Tibial nerve (tissue), 3 donors: Measurements from ENCODE around the gene C1orf159.

Experiments used
- POLR2A ChIP-seq, 2 donors: fragments of 450-650 bp; IDR thresholded peaks; one replicate each; pipeline ENCODE4 v1.6.1; 2017; ENCODE audit warnings: antibody characterized with exemption in 2 of 2, mild to moderate bottlenecking in 2 of 2, moderate library complexity in 2 of 2
- TF ChIP-seq, protein P1 (sequence below), 5 experiments: fragments of 200-600 bp in 3 of 5; fragments of 450-650 bp in 2 of 5; sonication (generic) in 3 of 5; IDR thresholded peaks; one replicate each; pipeline ENCODE4 v1.5.1; 2016 to 2019; ENCODE audit warnings: antibody characterized with exemption in 5 of 5, mild to moderate bottlenecking in 3 of 5, moderate library complexity in 2 of 5

DNA sequence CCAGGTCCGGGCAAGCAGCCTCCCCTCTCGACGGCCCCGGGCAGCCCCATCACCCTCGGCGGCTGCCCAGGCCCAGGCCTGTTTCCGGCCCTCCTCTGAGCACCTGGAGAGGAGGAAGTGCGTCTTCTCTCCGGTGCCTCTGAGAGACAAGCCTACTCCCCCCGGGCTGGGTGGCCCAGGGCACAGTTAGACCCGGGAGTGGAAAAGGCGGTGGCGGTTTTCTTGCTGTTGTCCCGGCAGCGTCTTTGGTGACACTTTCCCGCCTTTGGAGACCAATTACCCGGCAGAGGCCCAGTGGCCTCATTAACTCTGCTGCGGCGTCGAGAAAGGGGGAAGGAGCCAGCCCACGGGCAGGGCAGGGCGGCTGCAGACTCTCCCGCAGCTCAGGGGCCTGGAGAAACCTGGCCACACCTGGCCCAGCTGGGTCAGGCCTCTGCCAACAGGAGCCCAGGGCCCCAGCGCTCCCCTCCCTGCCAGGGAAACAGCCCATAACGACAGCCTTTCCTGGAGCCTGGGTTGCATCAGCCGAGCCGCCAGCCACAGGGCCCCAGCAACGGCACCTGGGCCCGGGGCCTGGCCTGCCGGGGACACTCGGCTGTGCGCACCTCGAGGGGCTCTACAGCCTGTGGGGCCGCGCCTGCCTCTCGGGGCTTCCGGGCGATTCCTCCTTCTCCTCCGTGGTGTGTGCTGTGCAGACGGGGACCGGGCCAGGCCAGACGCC lies 28.4 kb upstream of the C1orf159 start:
- TF ChIP-seq, protein P1, sequence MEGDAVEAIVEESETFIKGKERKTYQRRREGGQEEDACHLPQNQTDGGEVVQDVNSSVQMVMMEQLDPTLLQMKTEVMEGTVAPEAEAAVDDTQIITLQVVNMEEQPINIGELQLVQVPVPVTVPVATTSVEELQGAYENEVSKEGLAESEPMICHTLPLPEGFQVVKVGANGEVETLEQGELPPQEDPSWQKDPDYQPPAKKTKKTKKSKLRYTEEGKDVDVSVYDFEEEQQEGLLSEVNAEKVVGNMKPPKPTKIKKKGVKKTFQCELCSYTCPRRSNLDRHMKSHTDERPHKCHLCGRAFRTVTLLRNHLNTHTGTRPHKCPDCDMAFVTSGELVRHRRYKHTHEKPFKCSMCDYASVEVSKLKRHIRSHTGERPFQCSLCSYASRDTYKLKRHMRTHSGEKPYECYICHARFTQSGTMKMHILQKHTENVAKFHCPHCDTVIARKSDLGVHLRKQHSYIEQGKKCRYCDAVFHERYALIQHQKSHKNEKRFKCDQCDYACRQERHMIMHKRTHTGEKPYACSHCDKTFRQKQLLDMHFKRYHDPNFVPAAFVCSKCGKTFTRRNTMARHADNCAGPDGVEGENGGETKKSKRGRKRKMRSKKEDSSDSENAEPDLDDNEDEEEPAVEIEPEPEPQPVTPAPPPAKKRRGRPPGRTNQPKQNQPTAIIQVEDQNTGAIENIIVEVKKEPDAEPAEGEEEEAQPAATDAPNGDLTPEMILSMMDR (IDR thresholded peaks at IDR 0.05) = no peak
- TF ChIP-seq POLR2A (IDR thresholded peaks at IDR 0.05) = no peak
